ELR (cell line): ENCODE results near the gene SNAPC1.
A peak's percentile ranks its signal among the peaks of the same experiment; 100 is the strongest.
"Not testable (repeated sequence)": the region's sequence is repeated elsewhere in the genome, so short reads cannot be mapped to it uniquely, and the experiment has no call there.

ENCODE experiments used
- DNase-seq: peaks from one replicate; pipeline ENCODE4 v3.0.0-alpha.2; 2015; ENCODE audit warnings: low read depth

The SNAPC1 gene

DNA sequence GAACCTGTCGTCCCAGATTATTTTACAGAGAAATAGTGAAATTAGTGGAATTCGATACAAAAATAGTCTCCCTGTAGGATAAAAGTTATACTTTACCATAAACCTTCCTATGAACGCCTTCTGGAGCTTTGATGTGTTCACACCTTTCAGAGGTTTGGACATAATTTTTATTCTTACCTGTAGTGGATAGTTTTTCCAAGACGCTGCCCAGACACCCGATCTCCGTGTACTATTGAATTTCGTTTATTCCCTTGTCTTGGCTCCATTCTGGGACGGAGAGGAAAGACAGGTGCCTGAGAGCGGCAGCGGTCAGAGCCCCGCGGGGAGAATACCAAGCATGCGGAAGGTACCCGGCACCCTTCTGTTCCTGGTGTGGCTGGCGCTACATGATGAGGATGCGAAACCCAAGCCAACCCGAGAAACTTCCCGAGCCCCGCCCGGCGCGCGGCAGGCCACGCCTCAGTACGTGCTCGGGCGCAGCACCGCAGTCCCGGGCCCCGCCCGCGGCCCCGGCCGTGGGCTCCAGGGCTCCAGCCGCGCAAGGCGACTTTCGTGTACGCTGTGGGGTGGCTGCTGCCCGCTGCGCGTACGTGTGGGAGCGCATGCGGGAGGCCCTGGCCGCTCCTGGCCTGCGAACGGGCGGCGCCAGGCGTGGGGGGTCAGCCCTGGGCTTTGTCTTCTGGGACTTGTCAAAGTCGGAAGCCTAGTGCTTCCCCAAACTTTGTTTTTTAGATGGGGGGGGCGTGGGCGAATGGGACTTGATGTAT lies 11.3 kb upstream of the SNAPC1 start:
- peak; percentile 55 for DNase-seq

DNA sequence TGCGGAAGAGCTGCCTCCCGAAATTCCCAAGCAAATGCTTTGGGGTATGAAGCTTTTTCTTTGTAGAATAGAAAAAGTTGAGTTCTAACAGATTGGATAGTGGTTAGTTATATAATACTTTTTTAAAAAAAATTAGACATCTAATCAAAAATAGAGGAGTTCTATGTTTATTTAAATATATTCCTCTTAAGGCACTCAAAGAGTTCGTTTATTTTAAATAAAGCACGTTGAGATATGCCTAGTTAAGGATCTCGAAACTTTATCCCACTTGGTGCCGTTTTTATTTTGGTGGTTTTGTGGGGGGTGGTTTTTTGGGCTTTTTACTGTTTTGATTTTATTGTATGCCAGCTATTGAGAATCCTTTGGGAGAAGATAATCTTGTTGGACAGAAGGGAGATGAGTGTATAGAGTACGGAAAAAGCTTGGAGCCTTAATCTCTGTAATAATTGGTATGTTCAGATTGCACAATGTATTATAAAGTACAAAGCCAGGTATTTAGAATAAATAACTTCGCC lies 10.7 kb upstream of the SNAPC1 start:
- no peak for DNase-seq

DNA sequence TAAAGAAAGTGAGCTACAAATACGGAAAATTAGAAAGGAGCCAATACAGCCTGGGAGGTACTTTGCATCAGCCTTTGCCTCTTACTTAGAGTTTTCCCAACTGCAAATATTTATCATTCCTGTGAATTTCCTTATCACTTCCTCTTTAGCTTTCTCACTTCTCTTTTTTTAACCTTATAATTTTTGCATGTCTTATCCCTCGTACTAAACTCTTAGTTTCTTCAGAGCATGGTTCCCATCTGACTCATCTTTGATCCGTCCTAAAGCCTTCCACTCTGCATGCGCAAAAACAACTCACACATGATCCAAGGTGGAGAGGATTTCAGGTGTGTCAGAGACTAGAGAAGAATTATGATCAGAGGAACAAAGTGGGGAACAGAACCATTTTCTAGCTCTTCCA lies 9.6 kb upstream of the SNAPC1 start:
- peak; percentile 69 for DNase-seq

DNA sequence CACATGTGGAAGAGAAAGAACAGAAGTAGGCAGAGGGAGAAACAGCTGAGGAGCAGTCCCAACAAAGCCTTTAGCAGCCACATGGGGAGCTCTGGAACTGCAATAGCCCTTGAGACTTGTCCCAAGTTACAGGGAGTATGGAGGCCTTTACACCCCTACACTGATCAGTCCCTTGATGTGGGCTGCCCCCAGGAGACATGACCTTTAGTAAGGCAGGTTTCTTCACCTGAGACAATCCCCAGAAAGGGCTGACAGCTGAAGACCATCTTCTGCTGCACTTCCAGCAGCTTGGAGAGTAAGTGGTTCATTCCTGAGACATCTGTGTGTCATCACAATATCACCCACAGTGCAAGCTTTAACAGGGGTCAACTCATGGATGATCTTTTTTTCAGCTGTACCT lies 8.6 kb upstream of the SNAPC1 start:
- DNase-seq = peak; percentile 57

DNA sequence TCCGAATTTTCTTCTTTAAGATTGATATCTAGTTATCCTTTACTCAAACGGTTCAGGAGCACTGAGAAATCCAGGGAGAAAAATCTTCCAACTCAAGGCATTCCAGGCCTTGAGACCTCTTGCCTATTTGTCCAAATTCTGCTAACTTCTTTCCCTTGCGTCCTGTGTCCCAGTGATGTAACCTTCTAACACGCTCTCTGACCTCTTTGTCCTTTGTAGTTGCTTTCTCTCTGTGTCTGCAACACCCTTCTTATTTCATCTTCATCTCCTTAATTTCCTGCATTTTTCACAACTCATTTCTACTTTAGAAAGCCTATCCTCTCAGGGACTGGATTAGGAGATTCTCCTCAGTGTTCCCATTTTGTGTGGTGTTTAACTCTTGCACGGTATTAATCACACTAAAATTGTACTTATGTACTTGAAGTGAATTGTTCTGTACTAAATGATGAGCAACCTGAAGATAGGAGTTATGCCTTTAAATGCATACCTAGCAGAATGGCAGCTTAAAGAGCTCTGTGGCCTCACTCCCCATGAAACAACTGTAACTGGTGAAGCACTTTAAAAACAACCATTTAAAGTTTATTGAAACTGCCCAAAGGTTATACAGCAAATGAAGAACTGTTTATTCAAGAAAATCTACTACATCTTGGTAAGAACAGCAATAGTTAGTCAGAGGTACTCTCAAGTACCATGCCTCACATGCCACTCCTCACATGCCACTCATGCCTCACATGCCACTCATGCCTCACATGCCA lies 7.4 kb upstream of the SNAPC1 start:
- peak; percentile 68 for DNase-seq

DNA sequence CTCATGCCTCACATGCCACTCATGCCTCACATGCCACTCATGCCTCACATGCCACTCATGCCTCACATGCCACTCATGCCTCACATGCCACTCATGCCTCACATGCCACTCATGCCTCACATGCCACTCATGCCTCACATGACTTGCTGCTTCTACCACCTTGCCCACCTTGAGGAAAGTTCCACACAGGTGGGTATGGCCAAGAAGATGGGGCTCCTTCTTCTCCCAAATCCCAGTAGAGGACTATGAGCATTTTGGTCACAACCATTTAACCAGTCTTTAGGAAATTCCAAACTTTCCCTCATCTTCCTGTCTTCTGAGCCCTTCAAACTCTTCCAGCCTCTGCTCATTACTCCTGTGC lies 6.9 kb upstream of the SNAPC1 start:
- not testable (repeated sequence) for DNase-seq

DNA sequence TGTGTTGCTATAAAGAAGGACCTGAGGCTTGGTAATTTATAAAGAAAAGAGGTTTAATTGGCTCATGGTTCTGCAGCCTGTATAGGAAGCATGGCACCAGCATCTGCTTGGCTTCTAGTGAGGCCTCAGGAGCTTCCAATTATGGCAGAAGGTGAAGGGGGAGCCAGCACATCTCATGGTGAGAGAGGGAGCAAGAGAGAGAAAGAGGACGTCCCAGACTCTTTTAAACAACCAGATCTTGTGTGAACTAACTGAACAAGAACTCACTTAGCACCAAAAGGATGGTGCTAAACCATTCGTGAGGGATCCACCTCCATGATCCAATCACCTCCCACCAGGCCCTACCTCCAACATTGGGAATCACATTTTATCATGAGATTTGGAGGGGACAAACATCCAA lies 6.1 kb upstream of the SNAPC1 start:
- no peak for DNase-seq

DNA sequence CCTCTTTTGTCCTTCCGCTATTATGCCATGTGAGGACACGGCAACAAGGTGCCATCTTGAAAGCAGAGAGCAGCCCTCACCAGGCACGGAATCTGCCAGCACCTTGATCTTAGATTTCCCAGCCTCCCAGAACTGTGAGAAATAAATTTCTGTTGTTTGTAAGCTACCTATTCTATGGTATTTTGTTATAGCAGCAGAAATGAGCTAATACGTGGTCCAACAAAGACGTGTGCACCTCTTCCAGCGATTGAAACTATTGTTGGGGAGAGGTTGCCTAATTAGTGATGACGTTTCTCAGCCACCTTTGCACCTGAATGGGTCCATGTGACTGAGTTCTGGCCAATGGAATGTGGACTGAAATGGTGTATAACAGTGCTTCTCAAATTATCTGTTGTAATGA lies 2.3 kb upstream of the SNAPC1 start:
- no peak for DNase-seq

DNA sequence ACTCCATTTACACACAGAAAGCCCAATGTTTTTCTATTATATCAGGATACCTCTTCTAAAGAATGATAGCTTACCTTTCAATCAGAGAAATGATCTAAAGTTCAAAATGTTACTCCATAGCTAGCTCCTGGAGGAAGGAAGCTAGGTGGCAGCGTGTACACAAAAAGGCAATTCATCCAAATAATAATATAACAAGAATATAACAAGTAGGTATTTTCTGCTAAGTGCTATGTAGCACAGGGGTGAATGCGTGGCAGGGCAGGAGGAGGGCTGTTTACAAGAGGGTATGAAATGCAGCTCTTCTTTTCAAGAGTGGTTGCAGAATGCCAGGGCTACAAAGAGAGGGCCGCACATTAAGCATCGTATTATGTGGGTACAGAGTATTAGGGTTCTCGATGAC lies 663 bp upstream of the SNAPC1 start:
- no peak for DNase-seq

DNA sequence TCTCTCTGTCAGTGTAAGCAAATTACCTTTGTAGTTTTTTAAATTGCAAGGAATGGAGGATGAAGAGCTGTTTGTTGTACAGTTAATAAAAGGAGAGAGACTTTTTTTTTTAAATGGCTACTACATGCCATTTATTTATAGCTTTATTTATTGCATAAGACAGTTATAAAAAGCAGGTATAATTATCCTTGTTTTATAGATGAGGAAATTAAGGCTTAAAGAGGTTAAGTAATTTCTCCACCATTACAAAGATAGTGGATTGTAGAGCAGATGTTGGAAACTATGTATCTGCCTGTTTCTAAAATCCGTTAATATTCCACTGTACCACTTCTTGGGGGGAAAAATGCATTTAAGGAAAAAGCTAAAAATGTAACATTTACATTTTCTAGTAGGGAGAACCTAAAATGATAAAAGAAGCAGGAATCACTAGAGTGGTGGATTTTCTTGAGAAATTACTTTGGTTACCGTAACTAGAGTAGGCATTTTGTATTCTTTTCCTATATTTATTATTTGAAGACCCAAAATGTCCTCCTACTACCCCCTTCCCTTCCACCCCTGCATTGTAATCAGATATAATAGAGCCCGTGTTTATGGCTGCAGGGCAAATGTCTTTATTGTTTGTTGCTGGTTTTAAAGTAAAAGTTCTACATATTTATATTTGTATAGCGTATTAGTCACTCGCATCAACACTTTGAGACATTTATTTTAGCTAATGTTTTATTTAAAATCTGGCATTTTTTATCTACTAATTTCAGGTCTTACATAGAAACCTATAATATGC lies 2.3 kb downstream of the SNAPC1 start:
- DNase-seq = no peak

DNA sequence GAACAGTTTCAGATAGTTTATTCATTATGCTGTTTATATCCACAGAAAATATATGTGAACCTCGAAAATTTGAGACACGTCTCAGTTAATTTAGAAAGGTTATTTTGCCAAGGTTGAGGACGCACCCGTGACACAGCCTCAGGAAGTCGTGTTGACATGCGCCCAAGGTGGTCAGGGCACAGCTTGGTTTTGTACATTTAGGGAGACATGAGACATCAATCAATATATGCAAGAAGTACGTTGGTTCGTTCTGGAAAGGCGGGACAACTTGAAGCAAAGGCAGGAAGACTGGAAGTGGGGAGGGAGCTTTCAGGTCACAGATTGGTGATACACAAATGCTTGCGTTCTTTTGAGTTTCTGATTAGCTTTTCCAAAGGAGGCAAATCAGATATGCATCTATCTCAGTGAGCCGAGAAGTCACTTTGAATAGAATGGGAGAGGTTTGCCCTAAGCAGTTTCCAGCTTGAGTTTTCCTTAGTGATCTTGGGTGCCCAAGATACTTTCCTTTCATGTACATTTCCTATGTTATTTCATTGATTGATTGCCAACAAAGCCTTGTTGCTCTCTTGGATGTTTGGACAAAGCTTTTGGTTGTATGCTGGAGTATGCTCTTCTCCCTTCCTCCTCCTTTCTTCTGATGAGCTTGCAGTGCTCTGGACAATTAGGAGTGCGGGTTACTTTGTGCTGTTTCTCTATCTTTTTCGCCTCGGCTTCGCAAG lies 3.2 kb downstream of the SNAPC1 start:
- no peak for DNase-seq

DNA sequence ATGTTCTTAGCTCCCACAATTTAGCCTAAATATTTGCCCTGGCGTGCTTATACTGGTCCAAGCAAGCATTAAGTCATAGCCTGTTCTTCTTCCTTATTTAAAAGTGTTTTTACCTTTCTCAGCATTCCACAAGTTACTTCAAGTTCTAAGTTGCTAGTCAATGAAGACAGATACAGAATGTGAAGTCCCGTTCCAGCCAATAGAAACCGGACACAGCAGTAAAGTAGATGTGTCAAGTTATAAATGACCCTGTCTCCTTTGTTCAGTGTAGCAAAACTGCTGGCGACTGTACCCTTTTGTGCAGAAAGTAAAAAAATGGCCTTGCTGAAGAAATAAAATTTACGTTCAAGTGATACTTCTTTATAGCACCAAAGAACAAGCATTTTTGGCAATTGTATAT lies 3.9 kb downstream of the SNAPC1 start:
- no peak for DNase-seq

DNA sequence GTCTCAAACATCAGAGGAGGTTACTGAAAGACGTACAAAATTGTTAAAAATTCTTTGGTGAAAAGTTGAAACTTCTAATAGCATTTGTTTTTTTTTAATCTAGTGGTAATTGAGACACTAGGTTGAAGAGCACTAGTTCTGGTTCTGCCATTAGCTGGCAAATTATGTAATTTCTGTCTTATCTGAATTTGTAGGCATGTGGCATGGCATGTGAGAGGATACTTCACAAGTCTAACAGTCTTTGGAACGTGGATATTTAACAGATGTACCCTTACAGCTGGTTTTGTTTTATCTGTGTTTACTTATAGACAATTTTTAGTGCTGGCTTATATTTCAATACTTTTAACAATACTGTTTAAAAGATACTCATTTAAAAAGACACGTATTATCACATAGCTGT lies 6.0 kb downstream of the SNAPC1 start:
- no peak for DNase-seq

DNA sequence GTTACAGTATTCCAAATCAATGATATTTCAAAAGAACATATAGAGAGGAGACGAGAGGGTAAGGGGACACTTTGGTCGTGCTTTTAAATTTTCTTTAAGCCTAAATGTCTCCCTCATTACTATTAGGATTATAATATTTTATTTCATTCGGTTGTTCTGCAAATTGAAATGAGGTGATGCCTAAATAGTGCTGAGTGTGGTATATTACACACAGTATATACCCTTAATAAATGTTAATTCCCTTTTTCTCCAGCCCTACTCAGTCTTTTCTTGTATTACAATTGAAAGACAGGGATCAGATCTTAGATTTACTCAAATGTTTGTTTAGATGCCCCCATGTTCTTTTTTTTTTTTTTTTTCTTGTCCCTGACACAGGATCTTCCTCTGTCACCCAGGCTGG lies 7.7 kb downstream of the SNAPC1 start:
- no peak for DNase-seq

DNA sequence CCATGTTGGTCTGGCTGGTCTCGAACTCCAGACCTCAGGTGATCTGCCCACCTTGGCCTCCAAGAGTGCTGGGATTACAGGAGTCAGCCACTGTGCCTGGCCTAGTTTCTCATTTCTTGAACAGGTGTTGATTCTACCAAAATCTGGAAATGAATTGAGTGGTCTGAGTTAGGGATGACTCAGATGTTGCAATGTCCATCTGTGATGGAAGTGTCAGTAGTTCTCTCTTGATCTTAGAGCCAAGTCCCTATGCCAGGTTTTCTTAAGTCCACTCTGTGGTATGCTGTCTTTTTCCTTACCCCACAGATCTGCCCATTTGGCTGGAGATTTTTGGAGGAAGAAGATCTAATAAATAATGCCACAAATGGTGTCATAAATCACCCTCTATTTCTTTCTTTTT lies 12.6 kb downstream of the SNAPC1 start:
- DNase-seq = no peak

DNA sequence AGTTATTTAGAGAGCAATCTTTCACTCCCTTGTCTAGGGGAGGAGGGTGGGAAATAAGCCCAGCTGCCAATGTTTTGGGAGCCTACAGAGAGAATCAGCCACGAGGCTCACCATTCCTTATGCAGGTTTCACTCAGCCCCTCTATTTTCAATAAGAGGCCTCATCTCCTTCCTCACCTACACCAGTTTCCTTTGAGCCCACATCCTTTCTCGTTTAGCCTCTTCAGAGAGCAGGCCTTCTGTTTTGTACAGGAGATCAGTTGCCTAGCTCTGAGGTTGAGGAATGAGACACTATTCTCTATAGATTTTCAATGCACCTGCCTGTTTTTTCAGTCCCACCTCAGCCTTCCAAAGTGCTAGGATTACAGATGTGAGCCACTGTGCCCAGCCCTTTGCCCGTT lies 17.9 kb downstream of the SNAPC1 start:
- no peak for DNase-seq

DNA sequence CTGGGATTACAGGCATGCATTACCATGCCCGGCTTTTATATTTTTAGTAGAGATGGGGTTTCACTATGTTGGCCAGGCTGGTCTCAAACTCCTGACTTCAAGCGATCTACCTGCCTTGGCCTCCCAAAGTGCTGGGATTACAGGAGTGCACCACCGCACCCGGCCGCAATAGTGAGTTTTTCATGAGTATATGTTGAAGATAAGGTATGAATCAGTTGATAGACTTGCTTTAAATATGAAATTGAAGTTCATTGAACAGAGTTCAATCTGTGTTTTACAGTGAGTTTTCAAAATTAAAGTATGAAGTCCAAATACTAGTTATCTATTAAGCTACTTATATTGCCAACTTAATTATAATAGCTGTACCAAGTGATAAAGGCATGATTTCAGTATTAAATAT lies 35.1 kb downstream of the SNAPC1 start:
- DNase-seq = no peak

DNA sequence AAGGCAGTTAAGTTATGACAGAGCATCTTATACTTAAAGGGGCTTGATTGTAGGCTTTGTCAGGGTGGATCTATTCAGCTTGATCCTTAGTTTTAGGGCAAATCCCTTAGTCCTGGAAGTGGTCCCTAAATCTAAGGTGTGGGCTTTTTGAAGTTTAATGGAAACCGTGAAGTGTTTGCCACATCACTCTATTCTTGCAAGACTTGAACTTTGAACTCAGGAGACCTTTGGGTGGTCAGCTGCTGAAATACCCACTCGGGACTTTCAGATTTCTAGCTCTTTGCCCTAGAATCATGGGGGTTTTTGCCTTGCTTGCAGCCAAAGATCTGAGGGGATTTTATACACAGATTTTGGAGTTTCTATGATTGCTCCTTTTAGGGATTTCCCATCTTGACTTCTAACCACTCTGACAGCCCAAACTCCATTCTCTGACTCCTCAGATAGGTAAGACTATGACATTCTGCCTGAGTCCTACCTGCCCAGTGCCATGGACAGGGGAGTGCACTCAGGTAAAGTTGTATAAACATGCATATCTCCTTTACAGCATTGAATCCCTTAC lies 39.9 kb downstream of the SNAPC1 start:
- no peak for DNase-seq

DNA sequence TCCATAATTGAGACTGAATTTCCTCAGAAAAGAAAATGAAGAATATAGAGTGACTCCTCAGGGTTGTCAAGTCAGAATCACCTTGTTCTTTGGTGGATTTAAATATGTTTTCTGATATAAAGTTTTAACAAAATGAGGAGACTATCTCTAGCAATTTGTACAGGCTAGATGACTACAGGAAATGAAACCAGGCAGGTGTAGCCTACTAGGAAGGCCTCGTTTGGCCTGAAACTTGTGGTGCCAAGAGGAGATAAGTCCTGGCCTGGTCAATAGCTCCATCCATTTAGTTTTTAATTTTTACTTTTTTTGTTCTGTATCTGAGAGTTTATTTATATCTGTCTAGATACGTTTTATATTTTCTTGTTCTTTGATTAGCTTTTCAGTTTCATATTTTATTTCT lies 41.5 kb downstream of the SNAPC1 start:
- DNase-seq = no peak

DNA sequence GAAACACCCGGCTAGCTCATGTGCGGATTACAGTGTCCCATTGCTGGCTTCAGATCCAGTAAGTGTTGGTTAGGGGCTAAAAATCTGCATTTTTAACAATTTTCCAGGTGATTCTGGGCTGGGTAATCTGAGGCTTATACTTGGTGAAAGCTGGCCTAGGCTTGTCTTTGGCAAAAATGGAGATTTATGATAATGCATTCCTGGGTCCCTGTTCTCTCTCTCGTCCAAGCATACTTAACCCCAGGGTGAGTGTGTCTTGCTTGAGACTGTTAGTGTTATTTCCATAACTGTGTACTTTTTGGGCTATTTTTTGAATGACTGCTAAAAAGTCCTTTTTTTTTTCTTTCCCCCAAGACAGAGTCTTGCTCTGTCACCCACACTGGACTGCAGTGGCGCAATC lies 43.2 kb downstream of the SNAPC1 start:
- no peak for DNase-seq

DNA sequence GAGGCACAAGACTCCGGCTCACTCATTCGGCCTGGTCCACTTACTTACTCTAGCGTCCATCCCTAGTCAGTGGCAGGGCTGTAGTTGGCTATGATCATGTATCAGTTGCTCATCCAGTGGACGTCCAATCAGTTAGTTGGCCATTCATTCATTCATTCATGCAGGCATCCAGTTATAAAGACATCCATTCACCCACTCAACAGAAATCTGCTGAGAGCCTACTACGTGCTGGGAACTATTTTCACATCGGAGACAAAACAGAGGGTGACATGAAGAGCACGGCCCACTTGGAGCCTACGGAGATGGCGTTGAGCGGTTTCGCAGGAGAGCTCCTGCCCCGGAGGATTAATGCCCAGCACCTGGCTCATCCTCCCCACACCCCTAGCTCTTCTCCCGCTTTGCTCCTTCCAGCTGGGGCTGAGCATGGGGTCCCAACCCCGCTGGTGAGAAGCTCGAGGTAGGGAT lies 49.7 kb downstream of the SNAPC1 start:
- DNase-seq = no peak
